LNCaP clone FGC (cell line): ENCODE results near the gene GLDC.

Source experiments
- DNase-seq: peaks from one replicate; pipeline ENCODE4 v3.0.0-alpha.2; 2011; ENCODE audit warnings: low read depth
- H3K4me3 ChIP-seq: 2 replicates; pipeline ENCODE4 v1.5.1; 2011; ENCODE audit warnings: mild to moderate bottlenecking, low read depth, low read length, control low read depth
- TF ChIP-seq, protein P1 (sequence below): IDR thresholded peaks from 2 replicates; pipeline ENCODE4 v1.5.1; 2012; ENCODE audit warnings: mild to moderate bottlenecking; ENCODE audit not compliant: control insufficient read depth, insufficient read depth; ENCODE audit errors: extremely low read depth

The GLDC gene

GRCh38 chr9:6644346-6645104 lies 1.0 kb downstream of the GLDC start:
- DNase-seq = no peak
- TF ChIP-seq, protein P1, sequence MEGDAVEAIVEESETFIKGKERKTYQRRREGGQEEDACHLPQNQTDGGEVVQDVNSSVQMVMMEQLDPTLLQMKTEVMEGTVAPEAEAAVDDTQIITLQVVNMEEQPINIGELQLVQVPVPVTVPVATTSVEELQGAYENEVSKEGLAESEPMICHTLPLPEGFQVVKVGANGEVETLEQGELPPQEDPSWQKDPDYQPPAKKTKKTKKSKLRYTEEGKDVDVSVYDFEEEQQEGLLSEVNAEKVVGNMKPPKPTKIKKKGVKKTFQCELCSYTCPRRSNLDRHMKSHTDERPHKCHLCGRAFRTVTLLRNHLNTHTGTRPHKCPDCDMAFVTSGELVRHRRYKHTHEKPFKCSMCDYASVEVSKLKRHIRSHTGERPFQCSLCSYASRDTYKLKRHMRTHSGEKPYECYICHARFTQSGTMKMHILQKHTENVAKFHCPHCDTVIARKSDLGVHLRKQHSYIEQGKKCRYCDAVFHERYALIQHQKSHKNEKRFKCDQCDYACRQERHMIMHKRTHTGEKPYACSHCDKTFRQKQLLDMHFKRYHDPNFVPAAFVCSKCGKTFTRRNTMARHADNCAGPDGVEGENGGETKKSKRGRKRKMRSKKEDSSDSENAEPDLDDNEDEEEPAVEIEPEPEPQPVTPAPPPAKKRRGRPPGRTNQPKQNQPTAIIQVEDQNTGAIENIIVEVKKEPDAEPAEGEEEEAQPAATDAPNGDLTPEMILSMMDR = no peak
- H3K4me3 ChIP-seq = peak overlapping the region; percentile 74

DNA sequence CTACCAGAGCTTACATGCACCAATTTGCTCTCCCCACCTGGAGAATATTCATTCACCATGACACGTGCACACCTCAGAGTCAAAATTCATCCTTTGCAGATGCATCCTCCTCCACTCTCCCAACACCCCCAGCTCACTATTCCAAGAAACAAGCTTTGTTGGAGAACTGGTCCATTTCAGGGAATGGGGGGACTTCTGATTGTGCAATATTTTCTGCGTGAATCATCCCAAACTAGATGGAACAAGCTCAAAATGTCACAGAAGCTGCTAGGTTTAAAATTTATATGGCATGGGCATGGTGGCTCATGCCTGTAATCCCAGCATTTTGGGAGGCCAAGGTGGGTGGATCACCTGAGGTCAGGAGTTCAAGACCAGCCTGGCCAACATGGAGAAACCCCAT lies 3.6 kb downstream of the GLDC start:
- TF ChIP-seq, protein P1 = no peak
- no peak for DNase-seq
- no peak overlapping the region for H3K4me3 ChIP-seq

DNA sequence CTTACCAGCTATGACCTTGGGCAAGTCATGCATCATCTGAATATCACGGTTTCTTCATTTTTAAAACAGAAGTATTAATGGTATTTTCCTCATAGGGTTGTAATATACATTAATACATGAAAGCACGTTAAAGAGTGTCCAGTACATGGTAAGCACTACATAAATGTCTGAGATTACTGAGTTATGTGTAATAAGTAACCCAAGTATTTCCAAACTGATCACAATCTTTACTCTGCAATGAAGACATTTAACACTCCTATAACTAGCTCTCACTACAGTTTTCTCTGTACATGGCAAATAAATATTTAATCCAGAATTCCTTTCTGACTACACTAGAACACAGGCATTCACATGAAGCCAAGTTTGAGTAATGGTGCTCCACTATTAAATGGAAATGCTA lies 4.0 kb downstream of the GLDC start:
- TF ChIP-seq, protein P1 = no peak
- DNase-seq = no peak
- no peak overlapping the region for H3K4me3 ChIP-seq

GRCh38 chr9:6641056-6641455 lies 4.5 kb downstream of the GLDC start:
- H3K4me3 ChIP-seq = no peak overlapping the region
- TF ChIP-seq, protein P1 = no peak
- DNase-seq = no peak

DNA sequence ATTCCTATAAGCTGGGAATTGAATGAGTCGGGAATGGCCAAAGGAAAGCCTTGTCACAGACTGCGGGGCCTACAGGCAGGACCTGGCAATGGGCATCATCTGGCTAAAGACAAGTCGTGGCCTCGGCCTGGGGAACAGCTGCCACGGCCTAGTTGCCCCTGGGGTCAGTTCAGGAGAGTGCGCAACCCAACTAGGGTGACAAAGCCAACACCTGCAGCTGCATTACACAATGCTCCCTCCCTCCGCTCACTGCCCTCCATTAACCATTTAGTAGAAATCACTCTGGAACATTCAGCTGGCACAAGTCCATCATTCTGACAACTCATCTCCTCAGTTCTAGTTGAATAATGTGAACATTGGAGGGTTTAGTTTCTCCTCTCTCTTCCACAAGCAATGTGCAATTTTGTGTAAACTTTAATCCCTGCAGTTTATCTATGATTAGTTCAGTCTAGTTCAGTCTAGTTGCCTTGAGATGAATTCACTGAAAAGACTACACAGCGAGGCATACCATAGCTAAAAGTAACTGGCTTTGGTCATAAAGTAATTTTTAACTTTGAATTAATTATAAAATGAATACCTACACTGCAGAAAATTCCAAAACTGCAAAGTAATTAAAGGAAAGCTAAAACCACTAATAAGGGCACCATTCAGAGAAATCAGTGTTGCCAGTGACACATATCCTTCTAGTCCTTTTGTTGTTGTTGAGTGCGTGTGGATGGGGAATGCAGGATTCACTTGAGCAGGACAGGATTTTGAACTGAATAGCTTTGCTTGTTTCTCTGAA lies 5.1 kb downstream of the GLDC start:
- no peak for DNase-seq
- H3K4me3 ChIP-seq = no peak overlapping the region
- TF ChIP-seq, protein P1 = no peak

- TF ChIP-seq, protein P1 = no peak
- no peak for DNase-seq
Observed at GRCh38 chr9:6639622-6640021, 5.9 kb downstream of the GLDC start.

GRCh38 chr9:6634444-6634843 lies 11.1 kb downstream of the GLDC start:
- H3K4me3 ChIP-seq = no peak overlapping the region
- no peak for DNase-seq
- TF ChIP-seq, protein P1 = no peak

More at GRCh38 chr9:6639622-6640021, 5.9 kb downstream of the GLDC start:
- H3K4me3 ChIP-seq = no peak overlapping the region
